CD14-positive monocyte (primary cell): ENCODE results near the gene MAL. TPM values are rescaled to one million over a fixed set of nuclear protein-coding genes. Genes with fewer than 3 reads are reported as not detected.

Experiments used
- DNase-seq, 3 donors: peaks; one replicate each; pipeline ENCODE4 v3.0.0-alpha.2; 2011 to 2022
- H2AFZ ChIP-seq: 2 replicates; pipeline ENCODE4 v1.6.0; 2012; ENCODE audit warnings: mild to moderate bottlenecking, low read depth, low read length, inconsistent platforms; ENCODE audit not compliant: insufficient read depth, poor library complexity, severe bottlenecking
- H3K27ac ChIP-seq, 2 donors: 1 replicate in 1 of 2; 2 replicates in 1 of 2; pipeline ENCODE4 v1.5.1; 2012 to 2013; ENCODE audit warnings: low read length in 2 of 2, control low read depth in 1 of 2, inconsistent platforms in 1 of 2, low read depth in 1 of 2, mild to moderate bottlenecking in 1 of 2
- H3K27me3 ChIP-seq, 2 donors: one replicate each; pipeline versions ENCODE4 v1.6.0 to v1.6.1; 2011 to 2013; ENCODE audit warnings: low read length in 2 of 2; ENCODE audit not compliant: control insufficient read depth in 2 of 2, insufficient read depth in 2 of 2
- H3K36me3 ChIP-seq, 2 donors: replicated peaks in 1 of 2; 1 replicate in 1 of 2; 2 replicates in 1 of 2; pipeline versions ENCODE4 v1.5.1 to v1.6.1; 2012 to 2013; ENCODE audit warnings: low read length in 2 of 2, control low read depth in 1 of 2, inconsistent platforms in 1 of 2, mild to moderate bottlenecking in 1 of 2; ENCODE audit not compliant: insufficient read depth in 2 of 2, control insufficient read depth in 1 of 2
- H3K4me1 ChIP-seq, 2 donors: 1 replicate in 1 of 2; 2 replicates in 1 of 2; pipeline versions ENCODE4 v1.5.1 to v1.6.1; 2012 to 2013; ENCODE audit warnings: low read length in 2 of 2, control low read depth in 1 of 2, inconsistent platforms in 1 of 2, mild to moderate bottlenecking in 1 of 2, moderate library complexity in 1 of 2; ENCODE audit not compliant: insufficient read depth in 2 of 2, control insufficient read depth in 1 of 2
- H3K4me2 ChIP-seq: replicated peaks from 2 replicates; pipeline ENCODE3; 2012; ENCODE audit warnings: low read length, moderate library complexity, mild to moderate bottlenecking; ENCODE audit not compliant: poor library complexity, severe bottlenecking; ENCODE audit errors: extremely low read depth
- H3K4me3 ChIP-seq, 3 experiments: fragments of 200-600 bp in 1 of 3; sonication (generic) in 1 of 3; replicated peaks in 1 of 3; 1 replicate in 2 of 3; 2 replicates in 1 of 3; pipeline ENCODE4 v1.5.1; 2011 to 2013; ENCODE audit warnings: low read length in 3 of 3, mild to moderate bottlenecking in 3 of 3, control low read depth in 2 of 3, low read depth in 2 of 3, inconsistent platforms in 1 of 3, moderate library complexity in 1 of 3
- H3K79me2 ChIP-seq: 2 replicates; pipeline ENCODE4 v1.6.0; 2012; ENCODE audit warnings: mild to moderate bottlenecking, control low read depth, inconsistent platforms, low read length, moderate library complexity; ENCODE audit not compliant: insufficient read depth
- H3K9ac ChIP-seq: 2 replicates; pipeline ENCODE4 v1.6.0; 2017; ENCODE audit warnings: low read length, mild to moderate bottlenecking; ENCODE audit not compliant: insufficient read depth, poor library complexity, severe bottlenecking
- H3K9me3 ChIP-seq, 2 donors: replicated peaks in 1 of 2; 1 replicate in 1 of 2; 2 replicates in 1 of 2; pipeline versions ENCODE4 v1.5.1 to v1.6.1; 2012 to 2013; ENCODE audit warnings: low read length in 2 of 2, control low read depth in 1 of 2; ENCODE audit not compliant: control insufficient read depth in 1 of 2, insufficient read depth in 1 of 2
- H4K20me1 ChIP-seq: 2 replicates; pipeline ENCODE4 v1.6.0; 2012; ENCODE audit warnings: mild to moderate bottlenecking, low read length, control low read depth, moderate library complexity; ENCODE audit not compliant: insufficient read depth
- H3K27ac Mint-ChIP-seq, 7 donors: one replicate each; pipeline ENCODE4 v1.8.0; 2020; ENCODE audit warnings: mild to moderate bottlenecking in 7 of 7, mixed read lengths in 7 of 7, moderate library complexity in 6 of 7, inconsistent platforms in 2 of 7
- H3K27me3 Mint-ChIP-seq, 3 donors: one replicate each; pipeline ENCODE4 v1.8.0; 2021 to 2022; ENCODE audit warnings: low read depth in 3 of 3, mild to moderate bottlenecking in 3 of 3, mixed read lengths in 3 of 3, moderate library complexity in 3 of 3, inconsistent platforms in 1 of 3
- H3K36me3 Mint-ChIP-seq, 2 donors: one replicate each; pipeline ENCODE4 v1.8.0; 2020; ENCODE audit warnings: mixed read lengths in 2 of 2, inconsistent platforms in 1 of 2, mild to moderate bottlenecking in 1 of 2
- H3K4me1 Mint-ChIP-seq: one replicate; pipeline ENCODE4 v1.8.0; 2020; ENCODE audit warnings: mild to moderate bottlenecking, mixed read lengths
- H3K4me3 Mint-ChIP-seq, 2 donors: one replicate each; pipeline ENCODE4 v1.8.0; 2020; ENCODE audit warnings: mild to moderate bottlenecking in 2 of 2, mixed read lengths in 2 of 2, moderate library complexity in 1 of 2
- H3K9me3 Mint-ChIP-seq, 7 donors: one replicate each; pipeline ENCODE4 v1.8.0; 2020 to 2022; ENCODE audit warnings: mixed read lengths in 7 of 7, mild to moderate bottlenecking in 6 of 7, moderate library complexity in 6 of 7, inconsistent platforms in 2 of 7
- WGBS: methylation state at CpG from one replicate; pipeline ENCODE4 v1.1.5; 2013; ENCODE audit warnings: missing lambda C conversion rate; ENCODE audit not compliant: insufficient coverage; 5-methylcytosine and 5-hydroxymethylcytosine counted together
- intact Hi-C, 2 donors: fragments of 100-400 bp; cut with micrococcal nuclease; formaldehyde crosslinking; loops; one replicate each; pipeline versions ENCODE4 v1.15.0 to v1.15.1; 2023
- polyA plus RNA-seq, 3 donors: library from polyadenylated mRNA; depleted of rRNA in 1 of 3; unstranded in 2 of 3; stranded (reverse) in 1 of 3; fragments of 300-500 nt in 2 of 3; fragments of >200 nt in 1 of 3; fragmentation: Illumina TruSeq in 2 of 3; gene quantifications; 1 replicate in 2 of 3; 2 replicates in 1 of 3; pipeline ENCODE4 v1.2.3, GENCODE V29; 2012 to 2021
- TF ChIP-seq, protein P1 (sequence below): fragments of 200-600 bp; IDR thresholded peaks from one replicate; pipeline ENCODE4 v1.8.0; 2022; ENCODE audit warnings: antibody characterized with exemption, mild to moderate bottlenecking

Gene MAL
- polyA plus RNA-seq, 3 donors, result 0.39 to 0.48 TPM; not detected in 1

DNA sequence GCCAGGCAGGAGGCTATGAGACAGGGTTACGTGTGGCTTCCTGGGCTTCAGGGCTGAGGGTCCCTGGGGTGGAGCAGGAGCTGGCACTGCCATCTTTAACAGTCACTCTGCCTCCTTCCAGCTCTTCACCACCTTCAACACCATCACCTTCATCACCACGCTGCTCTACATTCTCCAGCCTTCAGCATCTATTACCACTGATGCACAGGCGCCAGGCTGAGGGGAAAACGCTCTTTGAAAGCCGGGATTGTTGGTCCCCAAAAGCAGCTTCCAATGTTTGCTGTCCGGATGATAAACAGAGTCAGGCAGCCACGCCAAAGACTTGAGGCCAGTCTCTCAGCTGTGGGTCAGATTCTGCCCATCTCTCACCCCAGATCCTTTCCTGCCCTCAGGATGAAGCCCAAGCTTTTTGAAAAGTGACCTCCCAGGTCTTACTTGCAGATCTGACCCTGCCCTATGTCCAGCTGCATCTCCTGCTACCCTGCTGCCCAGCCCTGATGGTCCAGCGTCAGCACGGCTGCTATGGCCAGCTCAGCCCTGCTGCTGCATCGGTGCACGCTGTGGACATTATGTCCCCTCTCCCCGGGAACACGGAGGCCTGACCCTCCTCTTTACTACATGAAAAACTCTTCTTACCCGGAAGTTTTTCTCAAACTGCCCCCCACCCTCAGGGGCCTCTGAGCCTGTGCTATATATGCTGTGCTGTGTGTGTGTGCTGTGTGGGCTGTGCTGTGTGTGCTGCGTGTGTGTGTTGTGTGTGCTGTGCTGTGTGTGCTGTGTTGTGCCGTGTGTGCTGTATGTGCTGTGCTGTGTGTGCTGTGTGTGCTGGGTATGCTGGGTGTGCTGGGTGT lies 31.2 kb upstream of the MAL start:
- Mint-ChIP-seq H3K27ac (peak overlapping the region in 1 of 7 donors; percentile 66), H3K9me3 (no peaks in the 10 kb centered on the region)

DNA sequence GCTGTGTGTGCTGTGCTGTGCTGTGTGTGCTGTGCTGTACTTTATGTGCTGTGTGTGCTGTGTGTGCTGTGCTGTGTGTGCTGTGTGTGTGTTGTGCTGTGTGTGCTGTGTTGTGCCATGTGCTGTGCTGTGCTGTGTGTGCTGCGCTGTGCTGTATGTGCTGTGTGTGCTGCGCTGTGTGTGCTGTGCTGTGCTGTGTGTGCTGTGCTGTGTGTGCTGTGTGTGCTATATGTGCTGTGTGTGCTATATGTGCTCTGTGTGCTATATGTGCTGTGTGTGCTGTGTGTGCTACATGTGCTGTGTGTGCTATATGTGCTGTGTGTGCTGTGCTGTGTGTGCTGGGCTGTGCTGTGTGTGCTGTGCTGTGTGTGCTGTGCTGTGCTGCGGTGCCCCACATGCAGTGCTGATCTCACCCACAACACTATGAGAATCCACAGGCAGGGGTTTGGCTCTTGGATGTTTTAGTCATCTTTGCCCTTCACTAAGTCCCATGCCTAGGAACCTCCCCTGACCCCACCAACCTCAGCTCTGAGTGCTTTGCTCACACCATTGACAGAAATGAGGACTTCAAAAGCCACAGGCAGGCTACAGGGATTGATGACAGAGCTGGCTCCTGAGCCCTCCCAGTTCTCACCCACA lies 30.5 kb upstream of the MAL start:
- peak overlapping the region in 1 of 7 donors; percentile 66 for H3K27ac Mint-ChIP-seq
- WGBS, result 86% methylated on average over 2 of the region's 3 CpGs
- H3K27me3 Mint-ChIP-seq, result peaks cover 14 to 21% (median 21%) of the 10 kb centered on the region in 3 donors
- H3K27ac ChIP-seq, result no peak overlapping the region
- H3K9me3 ChIP-seq, result no peaks in the 10 kb centered on the region
- H3K36me3 ChIP-seq, result no peaks in the 10 kb centered on the region
- no peaks in the 10 kb centered on the region for H4K20me1 ChIP-seq
- intact Hi-C loops, result no loop called here
- no peaks in the 10 kb centered on the region for H3K4me1 ChIP-seq
- H2AFZ ChIP-seq, result no peak overlapping the region
- H3K9ac ChIP-seq, result no peak overlapping the region
- H3K4me3 Mint-ChIP-seq, result no peak overlapping the region
- TF ChIP-seq, protein P1, sequence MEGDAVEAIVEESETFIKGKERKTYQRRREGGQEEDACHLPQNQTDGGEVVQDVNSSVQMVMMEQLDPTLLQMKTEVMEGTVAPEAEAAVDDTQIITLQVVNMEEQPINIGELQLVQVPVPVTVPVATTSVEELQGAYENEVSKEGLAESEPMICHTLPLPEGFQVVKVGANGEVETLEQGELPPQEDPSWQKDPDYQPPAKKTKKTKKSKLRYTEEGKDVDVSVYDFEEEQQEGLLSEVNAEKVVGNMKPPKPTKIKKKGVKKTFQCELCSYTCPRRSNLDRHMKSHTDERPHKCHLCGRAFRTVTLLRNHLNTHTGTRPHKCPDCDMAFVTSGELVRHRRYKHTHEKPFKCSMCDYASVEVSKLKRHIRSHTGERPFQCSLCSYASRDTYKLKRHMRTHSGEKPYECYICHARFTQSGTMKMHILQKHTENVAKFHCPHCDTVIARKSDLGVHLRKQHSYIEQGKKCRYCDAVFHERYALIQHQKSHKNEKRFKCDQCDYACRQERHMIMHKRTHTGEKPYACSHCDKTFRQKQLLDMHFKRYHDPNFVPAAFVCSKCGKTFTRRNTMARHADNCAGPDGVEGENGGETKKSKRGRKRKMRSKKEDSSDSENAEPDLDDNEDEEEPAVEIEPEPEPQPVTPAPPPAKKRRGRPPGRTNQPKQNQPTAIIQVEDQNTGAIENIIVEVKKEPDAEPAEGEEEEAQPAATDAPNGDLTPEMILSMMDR, result no peak
- H3K36me3 Mint-ChIP-seq, result no peaks in the 10 kb centered on the region
- H3K79me2 ChIP-seq, result no peaks in the 10 kb centered on the region
- peaks cover 0 to 6% of the 10 kb centered on the region in 2 donors for H3K27me3 ChIP-seq
- no peaks in the 10 kb centered on the region for H3K4me1 Mint-ChIP-seq
- no peaks in the 10 kb centered on the region for H3K9me3 Mint-ChIP-seq
- DNase-seq, result no peak
- no peak overlapping the region for H3K4me2 ChIP-seq
- no peak overlapping the region for H3K4me3 ChIP-seq

More for the DNA sequence above, 31.2 kb upstream of the MAL start:
- no peaks in the 10 kb centered on the region for H3K36me3 ChIP-seq
- peaks cover 0 to 6% of the 10 kb centered on the region in 2 donors for H3K27me3 ChIP-seq
- H4K20me1 ChIP-seq, result no peaks in the 10 kb centered on the region
- Mint-ChIP-seq H3K36me3 (no peaks in the 10 kb centered on the region), H3K4me1 (no peaks in the 10 kb centered on the region), H3K27me3 (peaks cover 14 to 21% (median 17%) of the 10 kb centered on the region in 3 donors), H3K4me3 (peak overlapping the region in 1 of 2 donors; percentile 39)
- no peak for DNase-seq
- H3K27ac ChIP-seq, result no peak overlapping the region
- H3K4me3 ChIP-seq, result no peak overlapping the region
- no peaks in the 10 kb centered on the region for H3K9me3 ChIP-seq
- no peak overlapping the region for H3K9ac ChIP-seq
- H3K4me2 ChIP-seq, result no peak overlapping the region
- intact Hi-C loops, result no loop called here
- no peaks in the 10 kb centered on the region for H3K79me2 ChIP-seq
- no peaks in the 10 kb centered on the region for H3K4me1 ChIP-seq
- no peak overlapping the region for H2AFZ ChIP-seq
- TF ChIP-seq, protein P1, result no peak
- WGBS, result 91% methylated on average over 10 of the region's 16 CpGs
